Measurements from ENCODE around the gene PRKAG2. TPM values are rescaled to one million over a fixed set of nuclear protein-coding genes. Genes with fewer than 3 reads are reported as not detected.

Gene PRKAG2
- total RNA-seq, 2 experiments from 2014 or later, result 39.3 to 42.3 TPM

- Mint-ChIP-seq H3K27me3 (no peaks in the 10 kb centered on the region), H3K36me3 (ENCODE audit: low read depth) (peaks cover 6% of the 10 kb centered on the region), H3K27ac (no peak overlapping the region), H3K4me3 (no peak overlapping the region), H3K9me3 (no peaks in the 10 kb centered on the region), H3K4me1 (ENCODE audit: low read depth) (peaks cover 27% of the 10 kb centered on the region)
- Histone ChIP-seq H3K4me3 (ENCODE audit: low read length) (no peak overlapping the region), H3K4me1 (ENCODE audit: insufficient read depth, low read length) (peaks cover 51% of the 10 kb centered on the region), H3K36me3 (ENCODE audit: insufficient read depth, low read length) (no peaks in the 10 kb centered on the region), H3K27ac (ENCODE audit: low read depth in 1 of 2, low read length in 2 of 2) (no peak overlapping the region), H3K9me3 (ENCODE audit: control insufficient read depth in 1 of 2, insufficient read depth in 1 of 2, low read length in 2 of 2) (no peaks in the 10 kb centered on the region), H3K27me3 (ENCODE audit: control insufficient read depth in 1 of 2, insufficient read depth in 2 of 2, low read length in 2 of 2) (no peaks in the 10 kb centered on the region)
- no peak for TF ChIP-seq CTCF (IDR thresholded peaks at IDR 0.05)
- ATAC-seq (ENCODE audit: poor library complexity) (no peak), DNase-seq (no peak)
- POLR2A ChIA-PET, result no interaction called here
- intact Hi-C loops (cut with DNase I, micrococcal nuclease), result no loop called here
- CTCF ChIA-PET, result no interaction called here
Observed at GRCh38 chr7:151836191-151836926, 40.6 kb downstream of the PRKAG2 start.

- Mint-ChIP-seq H3K4me3 (no peak overlapping the region), H3K9me3 (no peaks in the 10 kb centered on the region), H3K27me3 (no peaks in the 10 kb centered on the region), H3K4me1 (ENCODE audit: low read depth) (peaks cover 27% of the 10 kb centered on the region), H3K36me3 (ENCODE audit: low read depth) (peaks cover 6% of the 10 kb centered on the region), H3K27ac (no peak overlapping the region)
- H3K27ac ChIP-seq (ENCODE audit: low read depth in 1 of 2, low read length in 2 of 2), result no peak overlapping the region
- H3K9me3 ChIP-seq (ENCODE audit: control insufficient read depth in 1 of 2, insufficient read depth in 1 of 2, low read length in 2 of 2), result no peaks in the 10 kb centered on the region
- ATAC-seq (ENCODE audit: poor library complexity), result no peak
- no peaks in the 10 kb centered on the region for H3K27me3 ChIP-seq (ENCODE audit: control insufficient read depth in 1 of 2, insufficient read depth in 2 of 2, low read length in 2 of 2)
- DNase-seq, result no peak
- POLR2A ChIA-PET, result no interaction called here
- H3K36me3 ChIP-seq (ENCODE audit: insufficient read depth, low read length), result no peaks in the 10 kb centered on the region
- no peak for TF ChIP-seq CTCF (IDR thresholded peaks at IDR 0.05)
- intact Hi-C loops (cut with DNase I, micrococcal nuclease), result no loop called here
- peaks cover 47% of the 10 kb centered on the region for H3K4me1 ChIP-seq (ENCODE audit: insufficient read depth, low read length)
- H3K4me3 ChIP-seq (ENCODE audit: low read length), result no peak overlapping the region
- CTCF ChIA-PET, result no interaction called here
Observed at GRCh38 chr7:151835636-151836035, 41.3 kb downstream of the PRKAG2 start.

GRCh38 chr7:151834271-151835035 lies 42.5 kb downstream of the PRKAG2 start:
- CTCF ChIA-PET, result no interaction called here
- POLR2A ChIA-PET, result no interaction called here
- Histone ChIP-seq H3K27me3 (ENCODE audit: control insufficient read depth in 1 of 2, insufficient read depth in 2 of 2, low read length in 2 of 2) (no peaks in the 10 kb centered on the region), H3K36me3 (ENCODE audit: insufficient read depth, low read length) (no peaks in the 10 kb centered on the region), H3K4me3 (ENCODE audit: low read length) (no peak overlapping the region), H3K9me3 (ENCODE audit: control insufficient read depth in 1 of 2, insufficient read depth in 1 of 2, low read length in 2 of 2) (no peaks in the 10 kb centered on the region), H3K4me1 (ENCODE audit: insufficient read depth, low read length) (peaks cover 38% of the 10 kb centered on the region), H3K27ac (ENCODE audit: low read depth in 1 of 2, low read length in 2 of 2) (no peak overlapping the region)
- TF ChIP-seq CTCF (IDR thresholded peaks at IDR 0.05), result no peak
- no peak for ATAC-seq (ENCODE audit: poor library complexity)
- no peaks in the 10 kb centered on the region for H3K9me3 Mint-ChIP-seq
- no peaks in the 10 kb centered on the region for H3K27me3 Mint-ChIP-seq
- peaks cover 7% of the 10 kb centered on the region for H3K36me3 Mint-ChIP-seq (ENCODE audit: low read depth)
- intact Hi-C loops (cut with DNase I, micrococcal nuclease), result no loop called here
- H3K4me1 Mint-ChIP-seq (ENCODE audit: low read depth), result peaks cover 19% of the 10 kb centered on the region
- H3K4me3 Mint-ChIP-seq, result no peak overlapping the region
- no peak overlapping the region for H3K27ac Mint-ChIP-seq
- peak in 2 of 14 experiments; percentile 32 to 58 for DNase-seq
